Caco-2 (cell line): Measurements from ENCODE around the gene OR6K2. TPM values are rescaled to one million over a fixed set of nuclear protein-coding genes. Genes with fewer than 3 reads are reported as not detected.

ENCODE experiments used
- BruUV-seq: library from RNA; stranded (reverse); fragments of 400-500 nt; replicated peaks from 2 replicates; lab custom pipeline; 2021; lab: Mats Ljungman, UMichigan
- CTCF ChIA-PET: fragments of 300-600 bp; sonication (Branson Sonifier 250); formaldehyde crosslinking; loops from one replicate; lab custom pipeline; 2022; ENCODE audit warnings: antibody characterized with exemption; lab: Charles Lee
- POLR2A ChIA-PET: fragments of 300-600 bp; sonication (Branson Sonifier 250); formaldehyde crosslinking; loops from one replicate; lab custom pipeline; 2022; ENCODE audit warnings: antibody characterized with exemption; lab: Charles Lee
- DNase-seq, 2 experiments: peaks; one replicate each; pipeline versions ENCODE4 v3.0.0 to v3.0.0-alpha.2; 2020 to 2022
- H3K27me3 ChIP-seq: replicated peaks from 2 replicates; pipeline ENCODE4 v1.6.0; 2011; ENCODE audit warnings: low read length; ENCODE audit not compliant: control insufficient read depth, insufficient read depth
- H3K36me3 ChIP-seq: 2 replicates; pipeline ENCODE4 v1.5.1; 2011; ENCODE audit warnings: low read length; ENCODE audit not compliant: control insufficient read depth, insufficient read depth
- H3K4me1 ChIP-seq: fragments of 250-450 bp; sonication (Bioruptor Pico); 2 replicates; pipeline ENCODE4 v1.5.1; 2020; ENCODE audit warnings: mild to moderate bottlenecking
- H3K4me3 ChIP-seq: 2 replicates; pipeline ENCODE4 v1.5.1; 2011; ENCODE audit warnings: low read depth, mild to moderate bottlenecking, control low read depth, low read length
- H3K9me3 ChIP-seq: fragments of 250-450 bp; sonication (Bioruptor Pico); 2 replicates; pipeline ENCODE4 v1.5.1; 2020; ENCODE audit warnings: mild to moderate bottlenecking, moderate library complexity
- H3K27ac Mint-ChIP-seq: one replicate; pipeline ENCODE4 v1.8.0; 2022; ENCODE audit warnings: mixed read lengths; ENCODE audit not compliant: unreplicated experiment
- H3K27me3 Mint-ChIP-seq: one replicate; pipeline ENCODE4 v1.8.0; 2022; ENCODE audit warnings: mixed read lengths; ENCODE audit not compliant: insufficient read depth, unreplicated experiment
- H3K36me3 Mint-ChIP-seq: one replicate; pipeline ENCODE4 v1.8.0; 2022; ENCODE audit warnings: mild to moderate bottlenecking, mixed read lengths; ENCODE audit not compliant: insufficient read depth, unreplicated experiment
- H3K4me1 Mint-ChIP-seq: one replicate; pipeline ENCODE4 v1.8.0; 2022; ENCODE audit warnings: low read depth, mixed read lengths; ENCODE audit not compliant: unreplicated experiment
- H3K4me3 Mint-ChIP-seq: one replicate; pipeline ENCODE4 v1.8.0; 2022; ENCODE audit warnings: mild to moderate bottlenecking, moderate library complexity, mixed read lengths; ENCODE audit not compliant: unreplicated experiment
- H3K9me3 Mint-ChIP-seq: one replicate; pipeline ENCODE4 v1.8.0; 2022; ENCODE audit warnings: mixed read lengths; ENCODE audit not compliant: unreplicated experiment
- intact Hi-C: fragments of 100-400 bp; cut with micrococcal nuclease; formaldehyde crosslinking; loops from one replicate; pipeline ENCODE4 v1.10.0; 2022; ENCODE audit not compliant: unreplicated experiment
- total RNA-seq: library from RNA; stranded (reverse); gene quantifications from 2 replicates; pipeline ENCODE4 v1.2.3, GENCODE V29; 2022
- TF ChIP-seq, protein P1 (sequence below), 2 experiments: fragments of 200-600 bp in 1 of 2; IDR thresholded peaks; 1 replicate in 1 of 2; 2 replicates in 1 of 2; pipeline versions ENCODE4 v1.5.1 to v1.8.0; 2011 to 2022; ENCODE audit warnings: antibody characterized with exemption in 1 of 2, control low read depth in 1 of 2, inconsistent platforms in 1 of 2, low read depth in 1 of 2, low read length in 1 of 2, mild to moderate bottlenecking in 1 of 2, moderate library complexity in 1 of 2; ENCODE audit not compliant: insufficient read depth in 1 of 2, severe bottlenecking in 1 of 2, unreplicated experiment in 1 of 2

OR6K2 gene
- total RNA-seq, 1 experiment from 2014 or later: not detected

DNA sequence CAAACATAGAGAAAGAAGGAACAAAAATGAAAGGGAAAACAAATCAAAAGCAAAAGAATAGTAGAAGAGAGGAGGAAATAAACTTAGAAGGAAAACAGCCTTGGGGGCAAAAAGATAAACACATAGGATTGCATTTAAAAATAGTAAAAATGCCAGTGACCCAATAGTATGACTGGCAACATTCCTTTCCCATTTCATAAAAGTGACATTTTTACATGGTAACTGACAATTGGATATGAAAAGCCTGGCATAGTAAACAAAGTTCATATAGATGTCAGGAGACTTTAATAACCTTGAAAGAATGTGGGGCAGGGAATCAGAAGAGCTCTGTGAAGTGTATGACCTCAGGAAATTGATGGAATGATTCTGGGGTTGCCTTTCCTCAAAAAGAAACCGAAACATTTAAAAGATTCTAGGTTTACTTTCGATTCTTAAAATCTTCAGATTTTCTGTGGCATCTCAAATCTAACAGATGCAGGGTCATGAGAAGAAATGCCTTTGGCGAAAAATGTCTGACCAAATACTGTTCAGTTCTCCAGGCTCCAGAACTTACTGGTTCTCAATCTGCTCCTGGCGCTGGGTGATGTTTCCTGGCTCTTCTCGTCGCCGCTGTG is 47.6 kb downstream of the OR6K2 start:
- intact Hi-C loops: no loop called here
- H3K36me3 ChIP-seq: no peaks in the 10 kb centered on the region
- Mint-ChIP-seq H3K27ac (no peak overlapping the region), H3K27me3 (peaks cover 10% of the 10 kb centered on the region), H3K9me3 (no peaks in the 10 kb centered on the region), H3K36me3 (no peaks in the 10 kb centered on the region), H3K4me1 (no peaks in the 10 kb centered on the region), H3K4me3 (no peak overlapping the region)
- no TSS peak for BruUV-seq
- no peaks in the 10 kb centered on the region for H3K9me3 ChIP-seq
- POLR2A ChIA-PET: no interaction called here
- CTCF ChIA-PET: interaction anchor here (0.6 kb wide), 1 partner anchor 155 kb away, joined by 8 read pairs; no protein-coding TSS in a partner anchor
- no peak for DNase-seq
- no peaks in the 10 kb centered on the region for H3K27me3 ChIP-seq
- TF ChIP-seq, protein P1, sequence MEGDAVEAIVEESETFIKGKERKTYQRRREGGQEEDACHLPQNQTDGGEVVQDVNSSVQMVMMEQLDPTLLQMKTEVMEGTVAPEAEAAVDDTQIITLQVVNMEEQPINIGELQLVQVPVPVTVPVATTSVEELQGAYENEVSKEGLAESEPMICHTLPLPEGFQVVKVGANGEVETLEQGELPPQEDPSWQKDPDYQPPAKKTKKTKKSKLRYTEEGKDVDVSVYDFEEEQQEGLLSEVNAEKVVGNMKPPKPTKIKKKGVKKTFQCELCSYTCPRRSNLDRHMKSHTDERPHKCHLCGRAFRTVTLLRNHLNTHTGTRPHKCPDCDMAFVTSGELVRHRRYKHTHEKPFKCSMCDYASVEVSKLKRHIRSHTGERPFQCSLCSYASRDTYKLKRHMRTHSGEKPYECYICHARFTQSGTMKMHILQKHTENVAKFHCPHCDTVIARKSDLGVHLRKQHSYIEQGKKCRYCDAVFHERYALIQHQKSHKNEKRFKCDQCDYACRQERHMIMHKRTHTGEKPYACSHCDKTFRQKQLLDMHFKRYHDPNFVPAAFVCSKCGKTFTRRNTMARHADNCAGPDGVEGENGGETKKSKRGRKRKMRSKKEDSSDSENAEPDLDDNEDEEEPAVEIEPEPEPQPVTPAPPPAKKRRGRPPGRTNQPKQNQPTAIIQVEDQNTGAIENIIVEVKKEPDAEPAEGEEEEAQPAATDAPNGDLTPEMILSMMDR (IDR thresholded peaks at IDR 0.05; ENCODE audit: insufficient read depth in 1 of 2, low read depth in 1 of 2, low read length in 1 of 2, severe bottlenecking in 1 of 2, unreplicated experiment in 1 of 2): no peak
- no peaks in the 10 kb centered on the region for H3K4me1 ChIP-seq
- H3K4me3 ChIP-seq: no peak overlapping the region

Other genes starting within 250 kb of the OR6K2 start
- gene OR10K1, start 238.8 kb downstream of the OR6K2 start, total RNA-seq: not detected in 2 replicates
- not detected in 2 replicates for gene OR10R2, start 228.4 kb downstream of the OR6K2 start, total RNA-seq
- not detected in 2 replicates for gene OR6Y1, start 146.2 kb downstream of the OR6K2 start, total RNA-seq
- gene OR6P1, start 130.1 kb downstream of the OR6K2 start, total RNA-seq: not detected in 2 replicates
- not detected in 2 replicates for gene OR10X1, start 120.8 kb downstream of the OR6K2 start, total RNA-seq
- gene OR10Z1, start 95.4 kb downstream of the OR6K2 start, total RNA-seq: not detected in 2 replicates
- gene SPTA1, start 13.9 kb downstream of the OR6K2 start, total RNA-seq: not detected in 2 replicates
- gene OR6K3, start 20.1 kb upstream of the OR6K2 start, total RNA-seq: not detected in 2 replicates
- gene OR6K6, start 54.1 kb upstream of the OR6K2 start, total RNA-seq: not detected in 2 replicates
- not detected in 2 replicates for gene OR6N1, start 71.5 kb upstream of the OR6K2 start, total RNA-seq
- gene OR6N2, start 80.6 kb upstream of the OR6K2 start, total RNA-seq: not detected in 2 replicates
- not detected in 2 replicates for gene MNDA, start 130.7 kb upstream of the OR6K2 start, total RNA-seq
- not detected in 2 replicates for gene PYHIN1, start 230.9 kb upstream of the OR6K2 start, total RNA-seq